Omental fat pad (tissue), 4 donors: ENCODE measurements around the gene LIMCH1. TPM values are rescaled to one million over a fixed set of nuclear protein-coding genes. Genes with fewer than 3 reads are reported as not detected.

Experiments
- ATAC-seq: fragments of 150-250 bp; one replicate; pipeline ENCODE4 v1.9.1; 2016; ENCODE audit warnings: mild to moderate bottlenecking, moderate library complexity; ENCODE audit not compliant: low FRiP score
- DNase-seq: peaks from one replicate; pipeline ENCODE4 v3.0.0-alpha.2; 2019; ENCODE audit warnings: low spot score
- CTCF ChIP-seq, 3 donors: fragments of 450-650 bp; IDR thresholded peaks; one replicate each; pipeline ENCODE4 v1.5.1; 2016 to 2017; ENCODE audit warnings: antibody characterized with exemption in 3 of 3, mild to moderate bottlenecking in 3 of 3, moderate library complexity in 2 of 3
- total RNA-seq, 4 donors: library from RNA; depleted of rRNA; stranded (reverse); fragments of >200 nt; gene quantifications; one replicate each; pipeline ENCODE4 v1.1.0, GENCODE V29; 2016

The LIMCH1 gene
- total RNA-seq, 4 donors from 2014 or later = 29.4 to 112 (median 44.9) TPM

- ATAC-seq = no peak
Measured at GRCh38 chr4:41567186-41567585, 29.2 kb downstream of the LIMCH1 start.

GRCh38 chr4:41568363-41568762 lies 30.4 kb downstream of the LIMCH1 start:
- TF ChIP-seq CTCF (IDR thresholded peaks at IDR 0.05) = no peak
- ATAC-seq = no peak
- no peak for DNase-seq

More at GRCh38 chr4:41567186-41567585, 29.2 kb downstream of the LIMCH1 start:
- no peak for DNase-seq
- TF ChIP-seq CTCF (IDR thresholded peaks at IDR 0.05) = no peak

GRCh38 chr4:41569961-41570360 lies 32.0 kb downstream of the LIMCH1 start:
- DNase-seq = no peak
- ATAC-seq = no peak
- no peak for TF ChIP-seq CTCF (IDR thresholded peaks at IDR 0.05)

GRCh38 chr4:41571422-41571821 lies 33.5 kb downstream of the LIMCH1 start:
- DNase-seq (no peak), ATAC-seq (no peak)
- TF ChIP-seq CTCF (IDR thresholded peaks at IDR 0.05) = no peak

GRCh38 chr4:41572516-41572915 lies 34.6 kb downstream of the LIMCH1 start:
- ATAC-seq (peak; percentile 43), DNase-seq (no peak)
- no peak for TF ChIP-seq CTCF (IDR thresholded peaks at IDR 0.05)

- no peak for TF ChIP-seq CTCF (IDR thresholded peaks at IDR 0.05)
- ATAC-seq (no peak), DNase-seq (no peak)
Measured at GRCh38 chr4:41572956-41573355, 35.0 kb downstream of the LIMCH1 start.

GRCh38 chr4:41573502-41574001 lies 35.6 kb downstream of the LIMCH1 start:
- ATAC-seq (peak; percentile 45), DNase-seq (no peak)
- no peak for TF ChIP-seq CTCF (IDR thresholded peaks at IDR 0.05)
